ENCODE results near the gene ZNHIT3.

GRCh38 chr17:36544307-36545076 is 58.0 kb downstream of the ZNHIT3 start, which contains the start of gene GGNBP2:
- TF ChIP-seq CTCF (IDR thresholded peaks at IDR 0.05) (no peak), POLR2A (IDR thresholded peaks at IDR 0.05) (peak; percentile 85)

Data from right lobe of liver (tissue), 4 donors.